ENCODE measurements around the gene GABBR2.

The GABBR2 gene

GRCh38 chr9:98372077-98372836, 336.5 kb downstream of the GABBR2 start:
- TF ChIP-seq CTCF (IDR thresholded peaks at IDR 0.05; ENCODE audit: borderline replicate concordance, insufficient read depth, low read depth, low read length), result no peak

GRCh38 chr9:98370976-98371315, 337.8 kb downstream of the GABBR2 start:
- no peak overlapping the region for H3K4me3 ChIP-seq (ENCODE audit: low read depth, low read length)
- TF ChIP-seq CTCF (IDR thresholded peaks at IDR 0.05; ENCODE audit: borderline replicate concordance, insufficient read depth, low read depth, low read length), result no peak

More at GRCh38 chr9:98372077-98372836, 336.5 kb downstream of the GABBR2 start:
- no peak overlapping the region for H3K4me3 ChIP-seq (ENCODE audit: low read depth, low read length)

GRCh38 chr9:98370300-98370975, 338.3 kb downstream of the GABBR2 start:
- no peak overlapping the region for H3K4me3 ChIP-seq (ENCODE audit: low read depth, low read length)
- no peak for TF ChIP-seq CTCF (IDR thresholded peaks at IDR 0.05; ENCODE audit: borderline replicate concordance, insufficient read depth, low read depth, low read length)

- H3K4me3 ChIP-seq (ENCODE audit: low read depth, low read length), result no peak overlapping the region
- TF ChIP-seq CTCF (IDR thresholded peaks at IDR 0.05; ENCODE audit: borderline replicate concordance, insufficient read depth, low read depth, low read length), result no peak
These were observed 338.8 kb downstream of the GABBR2 start for GRCh38 chr9:98369896-98370295.

GRCh38 chr9:98369471-98369870, 339.3 kb downstream of the GABBR2 start:
- no peak for TF ChIP-seq CTCF (IDR thresholded peaks at IDR 0.05; ENCODE audit: borderline replicate concordance, insufficient read depth, low read depth, low read length)
- H3K4me3 ChIP-seq (ENCODE audit: low read depth, low read length), result no peak overlapping the region

GRCh38 chr9:98369066-98369425, 339.7 kb downstream of the GABBR2 start:
- no peak overlapping the region for H3K4me3 ChIP-seq (ENCODE audit: low read depth, low read length)

More at GRCh38 chr9:98369066-98369425, 339.7 kb downstream of the GABBR2 start:
- no peak for TF ChIP-seq CTCF (IDR thresholded peaks at IDR 0.05; ENCODE audit: borderline replicate concordance, insufficient read depth, low read depth, low read length)

Measured in GM12875 (cell line).